Renal pelvis (tissue), 4 donors: ENCODE results near the gene CCDC88B. TPM values are rescaled to one million over a fixed set of nuclear protein-coding genes. Genes with fewer than 3 reads are reported as not detected.

ENCODE experiments used
- DNase-seq: peaks from one replicate; pipeline ENCODE4 v3.0.0-alpha.2; 2013
- polyA plus RNA-seq, 3 donors: library from polyadenylated mRNA; unstranded; fragments of 120-200 nt; gene quantifications; one replicate each; pipeline ENCODE4 v1.2.1, GENCODE V29; 2013; ENCODE audit not compliant: insufficient read length in 3 of 3

Gene CCDC88B
- polyA plus RNA-seq, 3 donors: 3.2 to 4.0 (median 3.4) TPM

DNA sequence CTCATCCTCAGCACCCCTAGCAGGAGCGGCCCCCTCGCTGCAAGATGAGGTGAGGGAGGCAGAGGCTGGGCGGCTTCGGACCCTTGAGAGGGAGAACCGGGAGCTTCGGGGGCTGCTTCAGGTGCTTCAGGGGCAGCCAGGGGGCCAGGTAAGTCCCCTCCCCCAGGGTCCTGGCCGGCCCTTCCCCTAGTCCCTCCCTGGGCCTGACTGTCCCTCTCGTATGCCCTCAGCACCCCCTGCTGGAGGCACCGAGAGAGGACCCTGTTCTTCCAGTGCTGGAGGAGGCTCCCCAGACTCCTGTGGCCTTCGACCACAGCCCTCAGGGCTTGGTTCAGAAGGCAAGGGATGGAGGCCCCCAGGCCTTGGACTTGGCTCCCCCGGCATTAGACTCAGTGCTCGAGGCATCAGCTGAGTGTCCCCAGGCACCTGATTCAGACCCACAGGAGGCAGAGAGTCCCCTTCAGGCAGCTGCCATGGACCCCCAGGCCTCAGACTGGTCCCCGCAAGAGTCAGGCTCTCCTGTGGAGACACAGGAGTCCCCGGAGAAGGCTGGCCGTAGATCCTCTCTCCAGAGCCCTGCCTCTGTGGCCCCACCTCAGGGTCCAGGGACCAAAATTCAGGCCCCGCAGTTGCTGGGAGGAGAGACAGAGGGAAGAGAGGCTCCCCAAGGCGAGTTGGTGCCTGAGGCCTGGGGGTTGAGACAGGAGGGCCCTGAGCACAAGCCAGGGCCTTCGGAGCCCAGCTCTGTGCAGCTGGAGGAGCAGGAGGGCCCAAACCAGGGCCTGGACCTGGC, 4.0 kb downstream of the CCDC88B start:
- DNase-seq: no peak

DNA sequence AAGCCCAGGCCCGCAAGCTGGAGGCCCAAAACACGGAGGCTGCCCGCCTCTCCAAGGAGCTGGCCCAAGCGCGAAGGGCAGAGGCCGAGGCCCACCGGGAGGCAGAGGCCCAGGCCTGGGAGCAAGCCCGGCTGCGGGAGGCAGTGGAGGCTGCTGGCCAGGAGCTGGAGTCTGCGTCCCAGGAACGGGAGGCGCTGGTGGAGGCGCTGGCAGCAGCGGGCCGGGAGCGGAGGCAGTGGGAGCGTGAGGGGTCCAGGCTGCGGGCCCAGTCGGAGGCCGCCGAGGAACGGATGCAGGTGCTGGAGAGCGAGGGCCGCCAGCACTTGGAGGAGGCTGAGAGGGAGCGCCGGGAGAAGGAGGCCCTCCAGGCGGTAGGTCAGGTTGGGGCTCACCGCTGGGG, 4.8 kb downstream of the CCDC88B start:
- DNase-seq: no peak

DNA sequence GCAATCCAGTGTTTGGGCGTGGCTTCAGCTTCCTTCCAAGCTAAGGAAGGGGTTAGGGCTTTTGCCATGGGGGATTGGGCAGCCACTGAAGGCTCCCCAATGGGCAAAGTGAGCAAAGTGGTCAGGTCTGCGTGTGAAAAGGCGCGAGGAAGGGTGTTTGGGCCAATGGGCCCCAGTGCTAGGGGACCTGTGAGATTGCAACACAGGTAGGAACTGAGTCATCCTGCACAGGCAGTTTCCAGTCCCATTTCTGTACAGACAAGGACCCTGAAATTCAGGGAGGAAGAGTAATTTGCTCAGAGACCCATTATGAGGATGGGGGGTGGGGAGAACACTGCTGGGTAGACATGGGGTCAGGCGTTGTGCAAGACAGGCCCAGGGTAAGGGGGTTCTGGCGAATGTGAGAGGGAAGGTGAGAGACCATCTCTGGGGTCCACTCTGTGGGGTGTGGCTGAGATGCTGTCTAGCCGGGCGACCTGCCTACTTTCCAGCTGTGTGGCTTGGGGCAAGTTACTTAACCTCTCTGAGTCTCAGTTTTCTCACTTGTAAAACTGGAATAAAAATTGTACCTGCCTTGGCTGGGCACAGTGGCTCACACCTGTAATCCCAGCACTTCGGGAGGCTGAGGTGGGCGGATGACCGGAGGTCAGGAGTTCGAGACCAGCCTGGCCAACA, 7.3 kb downstream of the CCDC88B start:
- DNase-seq: no peak

DNA sequence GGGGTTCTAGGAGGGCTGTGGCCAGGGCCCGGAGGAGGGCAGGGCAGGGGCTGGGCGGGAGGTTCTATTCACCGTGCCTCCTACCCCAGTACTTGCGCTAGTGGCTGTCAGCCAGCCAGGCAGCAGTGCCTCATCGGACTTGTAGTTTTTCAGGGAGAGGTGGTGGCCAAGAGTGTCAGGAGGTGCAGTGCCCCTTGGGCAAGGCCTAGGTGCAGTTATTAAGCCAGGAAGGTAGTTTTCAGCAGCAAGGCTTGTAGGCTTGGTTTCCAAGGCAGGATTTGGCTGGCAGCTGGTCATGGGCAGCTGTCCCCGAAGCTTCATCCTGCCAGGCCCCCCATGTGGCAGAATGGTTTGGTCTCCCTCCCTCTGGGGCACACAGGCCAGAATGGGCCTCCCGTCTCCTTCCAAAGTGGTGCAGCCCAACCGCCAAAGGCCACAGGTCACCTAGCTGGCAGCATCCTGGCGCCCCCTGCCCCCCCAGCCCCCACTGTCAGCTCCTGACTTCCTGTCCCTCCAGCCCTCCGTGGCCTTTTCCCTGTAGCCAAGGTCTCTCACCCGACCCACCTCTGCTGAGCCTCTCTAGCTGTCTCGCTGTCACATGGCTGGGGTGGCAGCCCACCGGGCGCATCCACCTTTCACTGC, 8.5 kb downstream of the CCDC88B start:
- no peak for DNase-seq

DNA sequence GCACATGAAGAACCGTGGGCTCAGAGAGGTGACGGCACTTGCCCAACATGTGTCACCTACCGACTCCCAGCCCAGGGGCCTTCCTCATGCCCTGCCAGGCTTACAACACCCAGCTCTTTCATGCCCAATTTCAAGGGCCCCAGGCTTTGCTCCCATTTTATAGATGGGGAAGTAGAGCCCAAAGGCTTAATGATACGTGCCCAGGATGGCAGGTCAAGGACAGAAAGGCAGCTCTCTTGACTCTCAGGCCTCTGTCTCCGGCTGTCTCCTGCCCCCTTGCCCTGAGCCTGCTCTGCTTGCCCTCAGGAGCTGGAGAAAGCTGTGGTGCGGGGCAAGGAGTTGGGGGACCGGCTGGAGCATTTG, 9.0 kb downstream of the CCDC88B start:
- no peak for DNase-seq

DNA sequence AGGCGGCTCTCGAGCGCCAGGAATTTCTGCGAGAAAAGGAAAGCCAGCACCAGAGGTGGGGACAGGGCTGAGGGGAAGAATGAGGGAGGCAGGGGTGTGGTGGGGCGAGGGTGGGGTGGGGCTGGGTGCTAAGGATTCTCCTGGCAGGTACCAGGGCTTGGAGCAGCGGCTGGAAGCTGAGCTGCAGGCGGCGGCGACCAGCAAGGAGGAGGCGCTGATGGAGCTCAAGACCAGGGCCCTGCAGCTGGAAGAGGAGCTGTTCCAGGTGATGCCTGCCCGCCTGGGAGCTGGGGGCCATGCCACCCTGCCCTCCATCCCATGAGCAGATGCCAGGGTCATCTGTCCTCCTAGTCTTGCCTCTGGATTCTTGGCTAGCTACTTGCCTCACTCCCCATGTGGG, 9.4 kb downstream of the CCDC88B start:
- DNase-seq: no peak

DNA sequence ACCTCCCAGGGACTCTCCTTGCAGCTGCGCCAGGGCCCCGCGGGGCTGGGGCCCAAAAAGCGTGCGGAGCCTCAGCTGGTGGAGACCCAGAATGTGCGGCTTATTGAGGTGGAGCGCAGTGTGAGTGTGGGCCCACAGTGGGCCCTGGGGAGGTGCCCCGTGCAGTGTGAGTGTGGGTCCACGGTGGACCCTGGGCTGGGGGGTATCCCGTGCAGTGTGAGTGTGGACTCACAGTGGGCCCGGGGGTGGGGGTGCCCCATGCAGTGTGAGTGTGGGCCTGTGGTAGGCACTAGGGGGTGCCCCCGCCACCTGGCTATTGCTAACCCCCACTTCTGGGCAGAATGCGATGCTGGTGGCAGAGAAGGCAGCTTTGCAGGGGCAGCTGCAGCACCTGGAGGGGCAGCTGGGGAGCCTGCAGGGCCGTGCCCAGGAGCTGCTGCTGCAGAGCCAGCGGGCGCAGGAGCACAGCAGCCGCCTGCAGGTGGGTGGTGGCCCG, 11.2 kb downstream of the CCDC88B start:
- DNase-seq: no peak

DNA sequence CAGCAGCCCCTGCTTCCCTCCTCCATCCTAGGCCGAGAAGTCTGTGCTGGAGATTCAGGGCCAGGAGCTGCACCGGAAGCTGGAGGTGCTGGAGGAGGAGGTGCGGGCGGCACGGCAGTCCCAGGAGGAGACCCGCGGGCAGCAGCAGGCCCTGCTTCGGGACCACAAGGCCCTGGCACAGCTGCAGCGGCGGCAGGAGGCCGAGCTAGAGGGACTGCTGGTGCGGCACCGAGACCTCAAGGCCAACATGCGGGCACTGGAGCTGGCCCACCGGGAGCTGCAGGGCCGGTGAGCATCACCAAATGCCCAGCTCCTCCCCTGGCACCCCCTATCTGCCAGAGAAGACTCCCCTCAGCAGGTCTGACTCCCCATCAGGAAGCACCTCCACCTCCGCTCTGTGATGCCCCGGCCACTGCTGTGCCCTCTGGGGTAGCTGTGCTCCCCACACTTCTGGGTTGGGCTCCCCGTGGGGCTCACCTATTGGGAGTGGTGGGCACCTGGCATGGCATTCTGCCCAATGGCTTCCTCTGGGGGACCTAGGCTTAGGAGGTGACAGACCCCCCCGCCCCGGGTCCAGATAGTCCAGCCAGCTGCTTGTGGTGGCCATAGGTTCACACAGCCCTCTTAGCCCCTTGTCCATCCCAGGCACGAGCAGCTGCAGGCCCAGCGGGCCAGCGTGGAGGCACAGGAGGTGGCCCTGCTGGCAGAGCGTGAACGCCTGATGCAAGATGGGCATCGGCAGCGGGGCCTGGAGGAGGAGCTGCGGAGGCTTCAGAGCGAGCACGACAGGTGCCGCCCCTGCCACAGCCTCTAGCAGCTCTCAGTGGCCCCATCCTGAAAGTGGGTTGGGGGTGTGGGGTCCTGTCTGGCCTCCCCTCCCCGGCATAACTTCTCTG, 12.3 kb downstream of the CCDC88B start:
- no peak for DNase-seq

DNA sequence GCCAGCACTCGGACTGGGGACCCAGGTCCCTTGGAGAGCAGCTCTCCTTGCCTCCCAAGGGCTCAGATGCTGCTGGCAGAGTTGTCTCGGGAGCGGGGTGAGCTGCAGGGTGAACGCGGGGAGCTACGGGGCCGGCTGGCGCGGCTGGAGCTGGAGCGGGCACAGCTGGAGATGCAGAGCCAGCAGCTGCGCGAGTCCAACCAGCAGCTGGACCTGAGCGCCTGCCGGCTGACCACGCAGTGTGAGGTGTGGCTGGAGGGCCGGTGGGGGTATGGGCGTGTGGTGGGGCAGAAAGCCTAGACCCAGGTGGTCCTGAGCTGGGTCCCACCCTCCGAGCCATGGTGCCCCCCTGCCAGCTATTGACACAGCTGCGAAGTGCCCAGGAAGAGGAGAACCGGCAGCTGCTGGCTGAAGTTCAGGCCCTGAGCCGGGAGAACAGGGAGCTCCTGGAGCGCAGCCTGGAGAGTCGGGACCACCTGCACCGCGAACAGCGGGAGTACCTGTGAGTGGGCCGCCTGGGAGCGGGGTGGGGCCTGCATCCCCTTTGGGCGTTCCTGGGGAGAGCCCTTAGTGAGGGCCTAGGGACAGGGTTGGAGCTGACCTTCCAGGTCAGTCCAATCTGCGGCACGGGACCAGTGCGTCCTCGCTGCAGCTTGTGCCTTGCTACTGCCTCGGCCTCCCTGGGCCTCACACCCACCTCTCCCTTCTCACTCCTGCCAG, 13.2 kb downstream of the CCDC88B start:
- DNase-seq: no peak

DNA sequence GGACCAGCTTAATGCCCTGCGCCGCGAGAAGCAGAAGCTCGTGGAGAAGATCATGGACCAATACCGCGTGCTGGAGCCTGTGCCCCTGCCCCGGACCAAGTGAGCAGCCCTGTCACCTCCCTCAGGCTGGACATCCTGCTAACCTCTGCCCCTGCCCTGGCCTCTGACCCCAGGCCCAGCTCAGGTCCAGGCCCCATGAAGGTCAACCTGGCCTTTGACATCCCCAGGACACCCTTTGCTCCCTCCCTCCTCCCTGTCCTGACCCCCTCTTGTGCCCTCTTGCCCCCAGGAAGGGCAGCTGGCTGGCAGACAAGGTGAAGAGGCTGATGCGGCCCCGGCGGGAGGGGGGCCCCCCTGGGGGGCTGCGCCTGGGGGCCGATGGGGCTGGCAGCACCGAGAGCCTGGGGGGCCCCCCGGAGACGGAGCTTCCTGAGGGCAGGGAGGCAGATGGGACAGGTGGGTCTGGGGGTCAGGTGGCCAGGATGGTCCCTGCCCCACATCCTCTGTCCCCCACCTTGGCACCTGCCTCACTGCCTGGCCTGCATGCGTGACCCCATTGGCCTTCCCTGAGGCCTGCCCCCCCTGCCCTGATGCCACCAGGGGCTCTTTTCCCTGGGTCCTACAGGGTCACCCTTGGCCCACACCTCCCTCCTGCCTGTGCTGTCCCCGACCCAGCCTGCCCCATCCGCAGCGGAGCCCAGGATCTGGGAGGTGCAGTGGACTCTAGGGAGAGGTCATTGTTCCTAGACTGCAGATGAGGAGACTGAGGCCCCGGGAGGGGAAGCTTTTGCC, 13.9 kb downstream of the CCDC88B start:
- DNase-seq: no peak

DNA sequence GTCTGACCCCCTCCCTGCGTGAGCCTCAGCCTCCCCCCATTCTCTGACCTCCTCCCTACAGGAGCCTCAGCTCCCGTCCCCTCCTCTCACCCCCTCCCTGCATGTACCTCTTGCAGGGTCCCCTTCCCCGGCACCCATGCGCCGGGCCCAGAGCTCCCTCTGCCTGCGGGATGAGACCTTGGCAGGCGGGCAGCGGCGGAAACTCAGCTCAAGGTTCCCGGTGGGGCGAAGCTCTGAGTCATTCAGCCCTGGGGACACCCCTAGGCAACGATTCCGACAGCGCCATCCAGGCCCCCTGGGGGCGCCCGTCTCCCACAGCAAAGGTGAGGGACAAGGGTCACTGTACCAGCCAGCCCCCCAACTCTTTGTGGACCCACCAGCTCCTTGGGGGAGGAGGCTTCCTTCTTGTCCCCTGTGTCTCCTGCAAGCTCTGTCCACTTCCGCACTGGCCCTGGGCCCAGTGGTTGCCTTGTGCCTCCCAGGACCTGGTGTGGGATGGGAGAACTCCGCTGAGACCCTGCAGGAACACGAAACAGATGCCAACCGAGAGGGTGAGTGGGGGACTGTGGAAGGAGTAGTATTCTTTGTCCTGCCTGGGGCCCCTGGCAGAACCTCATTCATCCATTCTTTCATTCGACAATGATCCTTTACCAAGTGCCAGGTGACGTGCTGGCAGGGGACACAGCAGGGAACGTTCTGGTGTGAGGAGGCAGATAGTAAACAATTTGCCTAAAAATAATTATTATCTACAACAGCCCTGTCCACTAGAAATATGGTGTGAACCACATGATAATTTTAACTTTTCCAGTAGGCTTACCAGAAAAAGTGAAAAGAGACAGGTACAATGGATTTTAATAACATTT, 15.3 kb downstream of the CCDC88B start:
- no peak for DNase-seq

DNA sequence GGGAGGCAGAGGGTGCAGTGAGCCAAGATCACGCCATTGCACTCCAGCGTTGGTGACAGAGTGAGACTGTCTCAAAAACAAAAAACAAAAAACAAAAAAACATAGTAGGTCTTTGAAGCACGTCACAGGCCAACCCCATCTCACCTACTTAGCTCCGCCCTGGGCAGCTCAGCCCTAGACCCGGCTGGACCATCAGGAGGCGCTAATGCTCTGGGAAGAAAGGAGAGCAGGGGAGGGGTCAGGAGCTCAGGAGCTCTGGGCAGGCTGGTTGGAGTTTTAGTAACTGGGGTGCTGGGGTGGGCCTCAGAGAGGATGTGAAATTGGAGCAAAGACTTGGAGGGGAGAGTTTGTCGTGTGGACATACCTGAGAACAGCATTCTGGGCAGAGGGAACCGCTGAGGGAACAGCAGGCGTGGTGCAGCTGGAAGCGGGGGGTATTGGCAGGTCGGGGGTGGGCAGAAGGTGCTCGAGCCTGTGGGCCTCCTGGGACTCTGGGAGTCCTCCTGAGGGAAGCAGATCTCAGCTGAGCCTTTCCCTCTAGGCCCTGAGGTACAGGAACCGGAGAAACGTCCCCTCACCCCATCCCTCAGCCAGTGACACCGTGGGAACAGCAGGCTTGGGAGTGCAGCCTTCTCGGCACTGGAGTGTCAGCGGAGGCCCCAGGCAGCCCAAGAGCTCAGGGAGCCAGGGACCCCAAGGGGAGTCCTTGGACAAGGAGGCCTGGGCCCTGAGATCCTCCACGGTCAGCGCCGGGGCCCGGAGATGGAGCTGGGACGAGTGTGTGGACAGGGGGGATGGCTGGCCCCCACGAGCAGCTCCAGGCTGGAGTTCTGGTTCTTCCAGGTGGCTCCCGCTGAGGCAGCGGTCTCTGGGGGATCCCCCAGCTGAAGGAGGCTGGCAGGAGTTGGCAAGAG, 16.8 kb downstream of the CCDC88B start:
- DNase-seq: no peak

DNA sequence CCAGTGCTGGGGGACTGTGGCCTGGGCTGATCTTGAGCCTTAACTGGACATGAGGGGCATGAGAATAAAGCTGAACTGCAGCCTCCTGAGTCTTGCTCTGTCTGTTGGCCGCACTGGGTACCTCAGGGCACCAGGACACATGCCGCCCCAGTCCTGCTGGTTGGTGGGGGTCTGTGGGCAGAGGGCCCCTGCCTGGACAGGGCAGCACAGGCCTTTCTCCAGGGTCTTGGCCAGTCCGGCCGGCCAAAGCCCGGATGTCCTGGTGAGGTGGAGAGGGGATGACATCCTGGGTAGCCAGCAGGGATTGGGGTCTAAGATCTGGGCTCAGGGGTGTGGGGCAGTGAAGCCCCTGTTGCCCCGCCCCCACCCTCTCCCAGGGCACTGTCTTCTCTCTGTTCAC, 17.4 kb downstream of the CCDC88B start:
- no peak for DNase-seq

DNA sequence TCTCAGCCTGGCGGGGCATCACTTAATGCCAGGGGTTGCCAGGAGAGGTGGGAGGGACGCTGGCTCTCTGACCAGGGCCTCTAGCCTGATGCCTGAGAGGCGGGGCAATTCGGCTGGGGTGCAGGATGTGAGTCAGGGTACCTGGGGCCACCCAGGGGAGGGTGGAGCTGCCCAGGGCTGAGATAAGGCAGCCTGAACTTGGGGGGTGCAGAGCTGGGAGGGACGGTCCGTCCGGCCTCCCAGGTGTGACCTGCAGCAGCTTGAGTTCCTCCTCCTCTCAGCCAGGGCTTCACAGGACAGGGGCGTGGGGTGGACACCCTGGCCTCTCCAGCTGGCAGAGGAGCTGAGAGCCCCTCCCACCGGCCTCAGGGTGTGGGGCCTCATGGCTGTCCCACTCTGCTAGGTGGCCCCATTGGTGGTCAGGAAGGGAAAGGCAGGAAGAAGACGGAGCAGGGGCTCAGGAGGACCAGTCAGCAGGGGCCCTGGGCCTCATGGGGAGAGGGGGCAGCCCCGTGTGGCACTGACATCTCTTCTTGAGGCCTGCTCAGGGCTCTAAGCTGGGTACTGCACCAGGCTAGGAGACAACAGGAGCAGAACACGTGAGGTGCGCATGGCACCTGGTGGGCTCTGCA, 18.0 kb downstream of the CCDC88B start:
- no peak for DNase-seq

DNA sequence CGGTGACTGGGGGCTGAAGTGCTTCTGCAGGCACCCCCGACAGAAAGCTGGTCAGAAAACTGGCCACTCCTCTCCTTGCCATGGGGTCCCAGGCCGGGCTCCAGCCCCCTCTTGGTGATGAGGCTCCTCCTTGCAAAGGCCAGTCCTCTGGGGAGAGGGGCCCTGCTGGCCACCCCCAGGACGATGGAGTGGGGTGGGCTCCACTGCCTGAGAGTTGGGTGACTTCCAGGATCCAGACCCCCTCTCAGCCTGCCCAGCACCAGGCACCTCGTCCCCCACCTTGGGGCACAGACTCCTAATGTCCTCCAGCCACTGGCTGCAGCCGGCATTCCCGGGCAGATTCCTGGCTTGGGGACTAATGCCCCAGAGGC, 18.5 kb downstream of the CCDC88B start:
- no peak for DNase-seq

DNA sequence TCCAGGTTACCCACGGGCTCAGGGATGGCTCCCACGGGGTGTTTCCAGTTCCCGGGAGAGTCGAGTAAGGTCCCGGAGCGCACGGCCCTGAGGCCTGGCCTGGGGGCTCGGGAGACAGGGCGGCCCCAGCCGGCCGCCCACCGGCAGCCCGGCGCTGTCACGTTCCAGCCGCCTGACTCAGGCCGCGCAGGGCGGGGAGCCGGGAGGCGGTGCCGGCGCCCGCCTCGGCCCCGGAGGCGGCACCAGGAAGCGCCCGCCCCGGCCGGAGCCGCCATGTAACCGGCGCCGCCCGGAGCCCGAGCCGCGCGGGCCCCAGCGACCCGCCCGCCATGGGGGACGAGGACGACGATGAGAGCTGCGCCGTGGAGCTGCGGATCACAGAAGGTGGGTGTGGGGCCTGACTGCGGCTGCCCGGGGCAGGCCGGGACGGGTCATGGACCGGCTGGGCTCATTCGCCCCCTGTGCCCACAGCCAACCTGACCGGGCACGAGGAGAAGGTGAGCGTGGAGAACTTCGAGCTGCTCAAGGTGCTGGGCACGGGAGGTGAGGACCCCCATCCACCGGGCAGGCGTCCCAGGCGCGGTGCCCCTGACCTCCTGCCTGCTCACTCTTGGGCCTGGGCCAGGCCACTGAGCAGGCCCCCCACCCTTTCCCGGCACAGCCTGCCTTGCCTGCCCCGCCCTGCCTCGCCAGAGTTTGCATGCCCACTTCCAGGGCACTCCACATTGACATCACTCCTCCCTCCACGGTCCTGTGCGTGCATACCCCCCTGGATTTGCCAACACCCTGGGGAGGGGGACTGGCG, 19.1 kb downstream of the CCDC88B start, which contains the start of gene RPS6KA4:
Gene RPS6KA4 (plus strand): TSS at position 256 of the 805 bp plus-strand sequence. CDS start 74 bp downstream, at position 330.
- DNase-seq: peak; percentile 60
